IMR-90 (cell line): ENCODE results near the gene CST7. TPM values are rescaled to one million over a fixed set of nuclear protein-coding genes. Genes with fewer than 3 reads are reported as not detected.

Experiments
- ATAC-seq: fragments of 200-7000 bp; cut with Tn5 transposase; 2 replicates; pipeline ENCODE4 v1.9.1; 2020; ENCODE audit warnings: low read depth, mild to moderate bottlenecking, moderate library complexity
- BruUV-seq: library from RNA; stranded (reverse); fragments of 400-500 nt; replicated peaks from 2 replicates; lab custom pipeline; 2021; lab: Mats Ljungman, UMichigan
- CTCF ChIA-PET: fragments of 300-600 bp; formaldehyde crosslinking; extraction: SDS; loops from one replicate; lab custom pipeline; 2021; ENCODE audit warnings: antibody characterized with exemption; lab: Yijun Ruan, JAX
- POLR2A ChIA-PET: fragments of 300-600 bp; sonication (Branson Sonifier 250); formaldehyde crosslinking; loops from one replicate; lab custom pipeline; 2022; ENCODE audit warnings: antibody characterized with exemption; ENCODE audit not compliant: unreplicated experiment; lab: Charles Lee
- DNase-seq: peaks from one replicate; pipeline ENCODE4 v3.0.0; 2013
- H2AFZ ChIP-seq: replicated peaks from 2 replicates; pipeline ENCODE3; 2013; ENCODE audit warnings: low read length, mild to moderate bottlenecking; ENCODE audit not compliant: poor library complexity
- H2AK5ac ChIP-seq: 2 replicates; pipeline ENCODE4 v1.6.1; 2013; ENCODE audit warnings: low read depth, low read length, inconsistent platforms
- H2AK9ac ChIP-seq: replicated peaks from 2 replicates; pipeline ENCODE3; 2013; ENCODE audit warnings: mild to moderate bottlenecking, low read depth, low read length, moderate library complexity; ENCODE audit not compliant: poor library complexity
- H2BK120ac ChIP-seq: 2 replicates; pipeline ENCODE4 v1.6.1; 2013; ENCODE audit warnings: low read depth, low read length, inconsistent platforms
- H2BK15ac ChIP-seq: 3 replicates; pipeline ENCODE4 v1.6.1; 2013; ENCODE audit warnings: low read depth, low read length, inconsistent platforms
- H2BK20ac ChIP-seq: 2 replicates; pipeline ENCODE4 v1.6.1; 2013; ENCODE audit warnings: low read depth, mild to moderate bottlenecking, inconsistent platforms, low read length, moderate library complexity
- H2BK5ac ChIP-seq: 2 replicates; pipeline ENCODE4 v1.6.1; 2013; ENCODE audit warnings: mild to moderate bottlenecking, low read depth, low read length, inconsistent platforms; ENCODE audit not compliant: poor library complexity, severe bottlenecking
- H3K14ac ChIP-seq: replicated peaks from 2 replicates; pipeline ENCODE4 v1.6.1; 2013; ENCODE audit warnings: low read depth, low read length, inconsistent platforms
- H3K18ac ChIP-seq: 2 replicates; pipeline ENCODE4 v1.6.1; 2013; ENCODE audit warnings: low read depth, low read length, control low read depth
- H3K23ac ChIP-seq: 2 replicates; pipeline ENCODE4 v1.6.1; 2013; ENCODE audit warnings: low read depth, low read length, inconsistent platforms
- H3K27ac ChIP-seq: 2 replicates; pipeline ENCODE4 v1.5.1; 2013; ENCODE audit warnings: mild to moderate bottlenecking, control low read depth, low read length; ENCODE audit not compliant: insufficient read depth
- H3K27me3 ChIP-seq: 2 replicates; pipeline ENCODE4 v1.6.1; 2013; ENCODE audit warnings: low read length; ENCODE audit not compliant: control insufficient read depth, insufficient read depth
- H3K36me3 ChIP-seq: 2 replicates; pipeline ENCODE4 v1.6.1; 2013; ENCODE audit warnings: low read length, mixed read lengths; ENCODE audit not compliant: control insufficient read depth, insufficient read depth
- H3K4ac ChIP-seq: 2 replicates; pipeline ENCODE4 v1.6.1; 2013; ENCODE audit warnings: low read depth, low read length, inconsistent platforms
- H3K4me1 ChIP-seq: 2 replicates; pipeline ENCODE4 v1.6.1; 2013; ENCODE audit warnings: low read length, mixed read lengths; ENCODE audit not compliant: control insufficient read depth, insufficient read depth
- H3K4me2 ChIP-seq: 2 replicates; pipeline ENCODE4 v1.6.1; 2013; ENCODE audit warnings: low read depth, mild to moderate bottlenecking, control low read depth, low read length, moderate library complexity
- H3K4me3 ChIP-seq: 2 replicates; pipeline ENCODE4 v1.5.1; 2013; ENCODE audit warnings: low read depth, mild to moderate bottlenecking, control low read depth, low read length, moderate library complexity; ENCODE audit not compliant: insufficient read depth
- H3K56ac ChIP-seq: 2 replicates; pipeline ENCODE4 v1.6.1; 2013; ENCODE audit warnings: low read length, inconsistent platforms; ENCODE audit not compliant: insufficient read depth; ENCODE audit errors: extremely low read depth
- H3K79me1 ChIP-seq, 2 experiments: 2 replicates each; pipeline ENCODE4 v1.6.1; 2013; ENCODE audit warnings: low read length in 2 of 2, inconsistent platforms in 1 of 2, low read depth in 1 of 2
- H3K9ac ChIP-seq: 2 replicates; pipeline ENCODE4 v1.6.1; 2013; ENCODE audit warnings: low read depth, low read length, control low read depth
- H3K9me1 ChIP-seq: 2 replicates; pipeline ENCODE4 v1.6.1; 2013; ENCODE audit warnings: low read length, inconsistent platforms; ENCODE audit not compliant: insufficient read depth
- H3K9me3 ChIP-seq: 2 replicates; pipeline ENCODE4 v1.6.1; 2013; ENCODE audit warnings: low read length; ENCODE audit not compliant: control insufficient read depth, insufficient read depth
- H4K20me1 ChIP-seq: 2 replicates; pipeline ENCODE4 v1.6.1; 2013; ENCODE audit warnings: low read length, inconsistent platforms; ENCODE audit not compliant: insufficient read depth
- H4K5ac ChIP-seq: 2 replicates; pipeline ENCODE4 v1.6.1; 2013; ENCODE audit warnings: mild to moderate bottlenecking, low read depth, low read length, control low read depth
- H4K8ac ChIP-seq, 2 experiments: 2 replicates each; pipeline ENCODE4 v1.6.1; 2013; ENCODE audit warnings: low read depth in 2 of 2, low read length in 2 of 2, control low read depth in 1 of 2, inconsistent platforms in 1 of 2
- H4K91ac ChIP-seq: 2 replicates; pipeline ENCODE4 v1.6.1; 2013; ENCODE audit warnings: low read depth, low read length, inconsistent platforms; ENCODE audit not compliant: insufficient read depth
- ELK1 ChIP-seq: fragments of 150-350 bp; IDR thresholded peaks from 2 replicates; pipeline ENCODE4 v1.6.1; 2016; ENCODE audit warnings: low read depth, mild to moderate bottlenecking, low read length, moderate library complexity, borderline replicate concordance
- SMC3 ChIP-seq: fragments of 150-350 bp; IDR thresholded peaks from 2 replicates; pipeline ENCODE4 v1.6.1; 2016; ENCODE audit warnings: low read depth, mild to moderate bottlenecking, antibody characterized with exemption, low read length, moderate library complexity
- WGBS, 2 experiments: methylation state at CpG; one replicate each; pipeline versions ENCODE4 v1.1.5 to v1.1.7; 2013; ENCODE audit warnings: missing lambda C conversion rate in 2 of 2; ENCODE audit not compliant: insufficient read length in 1 of 2; ENCODE audit errors: extremely low coverage in 2 of 2; 5-methylcytosine and 5-hydroxymethylcytosine counted together
- dilution Hi-C: fragments of 300-500 bp; cut with HindIII; formaldehyde crosslinking; loops from one replicate; pipeline ENCODE4 v1.14.3; 2018; ENCODE audit warnings: low sequenced_read_pairs; ENCODE audit not compliant: unreplicated experiment
- in situ Hi-C: fragments of 300-500 bp; cut with MboI; formaldehyde crosslinking; loops from 3 replicates; pipeline ENCODE4 v1.14.3; 2019; ENCODE audit warnings: low sequenced_read_pairs, inconsistent platforms, mixed read lengths
- intact Hi-C: fragments of 100-400 bp; cut with micrococcal nuclease; formaldehyde crosslinking; loops from 2 replicates; pipeline ENCODE4 v1.10.0; 2022
- polyA plus RNA-seq, 3 experiments: library from polyadenylated mRNA; depleted of rRNA; stranded (reverse); fragments of >200 nt; gene quantifications; 2 replicates each; pipeline ENCODE4 v1.2.3, GENCODE V29; 2012; ENCODE audit warnings: low replicate concordance in 1 of 3
- total RNA-seq: library from RNA; depleted of rRNA; stranded (reverse); fragments of >200 nt; gene quantifications from 2 replicates; pipeline ENCODE4 v1.2.3, GENCODE V29; 2012

The CST7 gene
- total and polyA plus RNA-seq, 2 of the 4 experiments (the other 2 are of a cell fraction), result not detected

DNA sequence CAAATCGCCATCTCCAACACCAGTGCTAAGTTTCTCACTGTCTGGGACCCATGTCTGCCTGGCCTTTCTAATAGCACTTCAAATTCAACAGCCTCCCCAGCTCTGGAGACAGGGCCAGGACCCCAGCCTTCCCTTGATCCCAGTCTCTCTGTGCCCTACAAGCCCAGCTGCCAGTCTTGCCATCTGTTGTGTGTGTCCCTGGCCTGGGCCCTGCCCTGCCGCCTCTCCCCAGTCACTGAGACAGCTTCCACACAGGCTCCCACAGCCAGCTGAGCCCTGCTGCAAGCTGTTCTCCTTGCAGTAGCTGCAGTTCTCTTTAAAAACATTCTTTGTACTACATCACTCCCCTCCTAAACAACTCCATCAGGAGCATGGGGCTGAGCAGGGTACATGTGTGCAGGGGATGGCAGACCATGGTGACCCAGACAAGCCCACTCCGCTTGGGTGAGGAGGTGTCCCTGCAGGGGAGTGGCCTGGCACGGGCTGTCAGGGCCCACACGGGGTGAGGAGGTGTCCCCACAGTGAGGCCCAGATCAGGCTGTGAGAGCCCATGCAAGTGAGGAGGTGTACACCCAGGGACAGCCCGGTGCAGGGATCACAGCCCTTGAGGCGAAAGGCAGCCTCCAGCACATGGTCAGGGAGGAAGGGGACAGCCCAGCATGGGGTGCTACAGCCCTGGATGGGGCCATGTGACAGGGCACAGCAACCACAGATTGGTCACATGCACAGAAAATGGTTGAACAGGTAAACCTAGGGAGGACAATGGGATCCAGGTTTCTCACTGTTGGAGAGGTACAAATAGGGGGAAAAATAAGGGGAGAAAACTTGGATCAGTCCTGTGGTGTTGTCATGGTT is 16.2 kb downstream of the CST7 start (continued):
- no peak for TF ChIP-seq ELK1

DNA sequence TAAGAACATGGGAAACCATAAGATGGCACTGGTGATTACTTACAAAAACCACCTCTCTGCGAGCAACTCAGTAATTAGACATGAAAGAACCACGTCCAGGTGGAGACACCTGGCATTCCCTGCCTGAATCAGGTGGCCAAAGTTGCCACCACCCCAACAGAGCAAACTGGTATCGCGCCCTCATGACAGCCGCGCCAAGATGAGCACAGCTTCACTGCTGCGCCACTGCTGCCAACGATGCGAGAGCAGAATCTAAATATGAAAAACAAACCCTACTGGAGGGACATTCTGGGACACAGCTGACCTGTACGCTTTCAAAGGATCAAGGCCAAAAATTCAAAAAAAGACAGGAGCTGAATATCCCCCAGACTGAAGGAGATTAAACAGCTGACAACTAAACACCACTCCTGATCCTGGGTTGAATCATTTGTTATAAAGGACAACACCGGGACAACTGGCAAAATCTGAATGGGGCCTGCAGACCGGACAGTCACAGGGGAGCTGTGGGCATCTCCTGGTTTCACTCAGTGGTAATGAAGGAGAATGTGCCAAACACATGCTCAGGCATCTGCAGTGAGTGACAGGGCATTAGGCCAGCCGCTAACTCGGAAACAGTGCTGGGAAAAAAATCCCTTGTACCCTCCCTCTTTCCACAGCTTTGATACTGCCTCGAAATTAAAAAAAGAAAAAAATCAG is 17.4 kb downstream of the CST7 start:
- Histone ChIP-seq H3K27ac (no peak overlapping the region), H3K4me2 (no peak overlapping the region), H3K4me3 (no peak overlapping the region), H4K20me1 (no peaks in the 10 kb centered on the region), H3K14ac (no peak overlapping the region), H3K9me3 (no peaks in the 10 kb centered on the region), H3K27me3 (no peaks in the 10 kb centered on the region), H3K79me1 (no peaks in the 10 kb centered on the region), H2AK5ac (no peak overlapping the region), H3K23ac (no peak overlapping the region), H2AFZ (no peak overlapping the region), H4K5ac (no peak overlapping the region), H3K9me1 (no peaks in the 10 kb centered on the region), H4K91ac (no peak overlapping the region), H3K9ac (no peak overlapping the region), H3K18ac (no peak overlapping the region), H2BK15ac (no peak overlapping the region), H3K4ac (no peak overlapping the region), H4K8ac (no peak overlapping the region), H2BK20ac (no peak overlapping the region), H2AK9ac (no peak overlapping the region), H2BK120ac (no peak overlapping the region), H3K56ac (no peak overlapping the region), H3K4me1 (no peaks in the 10 kb centered on the region), H2BK5ac (no peak overlapping the region), H3K36me3 (peaks cover 52% of the 10 kb centered on the region)
- dilution Hi-C loops, result no loop called here
- no TSS peak for BruUV-seq
- intact Hi-C loops, result no loop called here
- CTCF ChIA-PET, result no interaction called here
- 94% methylated on average over 5 of the region's 15 CpGs; no CpG with 5 or more reads in 1 of the 2 experiments for WGBS, 2 experiments
- in situ Hi-C loops, result no loop called here
- no peak for DNase-seq
- POLR2A ChIA-PET, result no interaction called here
- TF ChIP-seq SMC3, result no peak
- ATAC-seq, result no peak
